ENCODE measurements around the gene TSPAN14.

TSPAN14 gene

DNA sequence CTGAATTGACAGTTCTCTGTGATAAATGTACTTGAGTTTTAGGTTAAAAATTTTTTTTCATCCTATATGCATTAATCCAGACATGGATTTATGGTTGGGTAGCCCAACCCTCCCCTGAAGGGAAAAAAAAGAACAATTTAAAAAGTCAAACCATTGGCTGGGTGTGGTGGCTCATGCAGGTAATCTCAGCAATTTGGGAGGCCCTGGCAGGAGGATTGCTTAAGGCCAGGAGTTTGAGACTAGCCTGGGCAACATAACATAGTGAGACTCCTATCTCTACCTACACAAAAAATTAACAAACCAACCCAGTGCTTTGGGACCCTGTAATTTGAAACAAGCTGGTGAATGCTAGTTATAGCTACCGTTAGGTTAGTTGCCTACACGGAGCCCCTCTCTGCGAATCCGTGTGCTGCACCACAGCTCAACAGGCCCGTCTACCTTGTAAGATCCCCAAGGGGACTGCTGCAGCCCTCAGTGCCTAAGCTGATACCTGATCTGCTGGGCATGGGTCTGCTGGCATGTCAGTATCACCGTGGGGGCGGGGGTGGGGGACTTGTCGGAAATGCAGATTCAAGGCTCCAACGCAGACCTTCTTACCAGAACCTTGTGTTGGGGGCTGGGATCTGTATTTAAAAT is 32.8 kb downstream of the TSPAN14 start:
- no peak for DNase-seq (ENCODE audit: low read depth, low spot score)

DNA sequence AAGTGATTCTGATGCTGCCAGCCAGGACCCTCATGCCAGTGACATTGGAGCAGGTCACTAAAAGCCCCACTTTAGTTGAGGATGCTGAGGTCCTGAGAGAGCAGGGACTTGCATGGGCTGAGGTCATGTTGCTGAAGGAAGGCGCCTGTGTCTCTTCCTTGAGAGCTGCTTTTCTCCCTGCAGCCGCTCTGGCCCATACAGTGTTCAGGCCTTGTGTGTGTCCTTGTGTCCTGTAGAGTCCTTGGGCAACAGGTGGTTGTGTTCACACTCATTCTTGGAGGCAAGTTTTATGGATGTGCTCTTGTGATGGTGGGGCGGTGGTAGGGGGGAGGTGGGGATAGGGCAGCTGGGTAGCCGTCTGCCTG is 33.3 kb downstream of the TSPAN14 start:
- no peak for DNase-seq (ENCODE audit: low read depth, low spot score)

DNA sequence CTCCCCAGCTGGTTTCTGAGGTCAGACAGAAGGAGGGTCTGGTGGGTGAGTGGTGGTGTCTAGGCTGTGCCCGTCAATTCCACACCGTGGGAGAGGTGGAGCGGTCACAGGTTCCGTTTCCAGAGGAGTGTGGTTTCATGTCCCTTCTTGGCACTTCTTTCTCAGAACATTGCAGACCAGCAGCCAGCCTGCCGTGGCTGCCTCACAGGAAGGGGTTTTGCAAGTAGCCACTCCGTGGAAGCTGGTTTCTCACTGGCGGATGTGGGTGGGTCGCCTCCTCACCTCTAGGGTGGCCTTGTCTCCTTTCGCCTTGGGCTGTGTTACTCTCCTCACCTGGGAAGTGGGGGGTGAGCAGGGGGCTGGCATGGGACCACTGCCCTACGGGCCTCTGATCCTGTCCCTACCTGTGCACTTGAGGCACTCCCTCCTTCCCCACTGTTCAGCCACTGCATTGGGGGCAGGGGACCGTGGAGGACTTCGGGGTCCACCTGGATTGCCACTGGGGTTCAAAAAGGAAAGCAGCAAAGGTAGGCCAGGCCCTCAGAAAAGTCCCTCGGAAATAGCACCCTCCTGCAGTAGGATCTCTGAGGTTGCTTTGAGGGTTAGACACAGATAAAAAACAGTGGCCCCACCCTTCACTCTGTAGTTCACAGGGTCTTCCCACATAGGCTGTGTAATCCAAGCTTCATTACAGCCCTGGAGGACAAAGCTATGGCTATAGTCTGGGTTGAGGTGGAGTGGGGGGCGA is 33.9 kb downstream of the TSPAN14 start:
- DNase-seq (ENCODE audit: low read depth, low spot score), result no peak

DNA sequence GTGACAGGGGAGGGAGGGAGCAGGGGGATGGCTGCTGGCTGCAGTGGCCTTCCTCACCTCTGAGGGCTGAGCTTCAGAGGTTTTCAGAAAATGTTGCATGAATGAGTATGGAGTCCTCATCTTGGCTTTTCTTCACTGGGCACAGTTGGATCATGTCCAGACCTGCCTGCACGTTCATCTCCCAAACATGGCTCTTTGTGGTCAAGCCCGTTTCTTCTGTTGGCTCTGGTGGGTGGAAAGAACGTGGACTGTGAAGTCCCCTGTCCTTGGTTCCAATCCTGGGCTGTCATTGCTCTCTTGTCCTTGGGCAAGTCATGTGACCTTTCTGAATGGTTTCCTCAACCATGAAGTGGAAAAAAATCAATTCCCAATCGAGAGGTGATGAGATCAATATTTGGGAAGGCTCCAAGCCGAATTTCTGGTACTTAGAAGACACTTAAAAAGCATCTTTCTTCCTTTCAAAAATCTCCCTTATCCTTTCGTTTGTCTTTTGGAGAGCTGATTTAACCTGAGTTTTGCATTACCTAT is 34.5 kb downstream of the TSPAN14 start:
- DNase-seq (ENCODE audit: low read depth, low spot score), result no peak

DNA sequence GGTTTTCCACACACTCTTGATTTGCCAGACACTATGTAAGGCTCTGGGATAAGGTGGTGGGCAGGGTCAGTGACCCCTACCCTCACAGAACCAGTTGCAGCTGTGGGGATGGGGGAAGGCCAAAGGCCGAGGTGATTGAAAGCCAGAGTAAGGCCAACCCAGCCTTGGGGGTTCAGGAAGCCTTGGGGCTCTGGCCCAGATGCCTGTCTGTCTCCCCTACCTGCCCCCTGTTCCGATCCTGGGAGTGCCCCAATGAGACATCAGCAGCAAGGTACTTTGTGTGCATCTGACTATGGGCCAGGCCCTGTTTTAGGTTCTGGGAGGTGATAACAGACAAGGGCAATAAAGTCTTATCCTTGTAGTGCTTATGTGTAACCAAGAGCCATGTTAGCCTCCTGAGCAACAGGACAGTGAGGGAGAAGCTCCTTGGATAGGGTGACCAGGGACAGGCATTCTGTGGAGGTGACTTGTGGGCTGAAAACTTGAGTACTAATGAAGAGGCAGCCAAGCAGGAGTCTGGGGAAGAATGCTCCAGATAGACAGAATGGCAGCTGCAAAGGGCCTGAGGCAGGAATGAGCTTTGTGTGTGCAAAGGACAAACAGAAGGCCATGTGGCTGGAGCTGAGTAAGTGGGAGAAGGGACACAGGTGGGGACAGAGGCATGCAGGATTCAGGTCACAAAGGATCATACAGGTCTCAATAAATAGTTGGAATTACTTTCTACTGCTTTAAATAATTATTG is 35.4 kb downstream of the TSPAN14 start:
- no peak for DNase-seq (ENCODE audit: low read depth, low spot score)

DNA sequence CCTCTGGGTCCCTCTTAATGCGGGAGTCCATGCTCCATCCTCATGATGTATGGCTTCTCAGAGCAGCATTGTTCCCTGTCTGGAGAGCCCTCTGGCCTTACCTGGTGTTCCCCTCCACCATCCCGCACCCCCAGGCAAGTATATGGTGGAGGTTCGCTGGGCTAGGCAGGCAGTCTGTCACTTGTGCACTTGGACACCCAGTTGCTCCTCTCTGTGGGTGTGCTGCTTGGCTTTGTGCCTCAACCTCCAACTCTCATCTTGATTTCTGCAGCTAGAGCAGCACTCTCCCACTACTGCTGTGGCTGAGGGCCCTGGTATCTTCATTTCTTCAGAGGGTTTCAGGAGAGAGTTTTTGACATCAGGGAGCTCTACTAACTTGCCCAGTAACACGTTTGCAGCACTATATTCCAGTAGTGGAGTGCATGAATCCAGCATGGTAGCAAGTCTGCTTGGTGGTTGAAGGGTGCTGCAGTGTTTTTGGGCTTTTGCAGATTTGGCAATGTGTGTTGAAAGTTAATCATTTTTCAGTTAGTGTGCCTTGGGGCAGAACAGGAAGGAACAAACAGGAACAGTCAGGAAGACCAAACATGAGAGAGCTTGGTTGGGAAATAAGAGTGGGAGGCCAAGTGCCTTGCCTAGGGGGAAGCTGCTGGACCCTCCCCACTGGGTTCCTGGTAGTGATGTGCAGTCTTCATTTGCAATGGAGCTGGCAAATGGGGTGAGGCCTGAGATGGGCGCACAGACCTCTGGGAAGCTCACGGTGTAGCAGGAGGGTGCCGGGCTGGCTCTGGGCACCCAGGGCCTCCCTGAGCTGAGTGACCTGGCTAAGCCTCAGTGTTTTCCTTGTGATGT is 37.4 kb downstream of the TSPAN14 start:
- DNase-seq (ENCODE audit: low read depth, low spot score), result no peak

DNA sequence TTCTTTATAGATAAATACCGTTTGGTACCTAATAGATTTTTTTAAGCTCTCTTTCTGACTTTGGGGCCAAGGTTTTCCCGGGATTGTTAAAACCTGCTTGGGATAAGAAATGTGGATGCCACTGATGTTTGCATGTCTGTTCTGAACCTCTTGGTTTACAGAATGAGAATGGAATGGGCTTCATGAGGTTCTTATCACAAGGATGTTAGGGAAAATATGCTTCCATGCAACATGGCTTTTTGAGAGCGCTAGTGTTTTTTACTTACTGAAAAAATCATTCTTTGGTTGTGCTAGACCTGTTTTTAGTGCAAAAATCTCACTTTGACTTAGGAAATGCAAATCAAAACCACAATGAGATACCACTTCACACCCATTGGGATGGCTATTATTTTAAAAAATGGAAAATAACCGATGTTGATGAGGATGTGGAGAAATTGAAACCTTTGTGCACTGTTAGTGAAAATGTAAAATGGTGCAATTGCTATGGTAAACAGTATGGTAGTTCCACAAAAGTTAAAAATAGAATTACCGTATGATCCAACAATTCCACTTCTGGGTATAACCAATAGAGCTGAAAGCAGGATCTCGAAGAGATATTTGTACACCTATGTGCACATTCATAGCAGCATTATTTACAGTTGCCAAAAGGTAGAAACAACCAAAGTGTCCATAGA is 38.9 kb downstream of the TSPAN14 start:
- no peak for DNase-seq (ENCODE audit: low read depth, low spot score)

DNA sequence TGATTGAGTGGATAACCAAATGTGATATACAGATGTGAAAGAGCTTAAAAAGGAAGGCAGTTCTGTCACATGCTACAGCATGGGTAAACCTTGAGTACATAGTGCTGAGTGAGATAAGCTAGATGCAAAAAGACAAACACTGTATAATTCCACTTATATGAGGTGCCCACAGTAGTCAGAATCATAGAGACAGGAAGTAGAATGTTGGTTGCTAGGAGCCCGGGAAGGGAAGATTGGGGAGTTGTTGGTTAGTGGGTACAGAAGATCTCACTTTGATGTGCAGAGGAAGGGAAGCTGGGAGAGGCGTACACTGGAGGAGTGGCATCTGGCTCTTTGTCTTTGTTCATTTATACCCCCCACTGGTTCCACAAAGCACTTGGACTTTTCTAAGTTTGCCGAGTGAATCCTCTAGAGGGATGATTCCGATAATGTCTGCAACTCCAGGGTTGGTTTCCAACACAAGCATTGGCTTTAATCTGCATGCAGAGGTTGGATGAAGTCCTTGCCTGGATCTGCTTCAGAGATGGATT is 39.5 kb downstream of the TSPAN14 start:
- peak; percentile 90 for DNase-seq (ENCODE audit: low read depth, low spot score)

DNA sequence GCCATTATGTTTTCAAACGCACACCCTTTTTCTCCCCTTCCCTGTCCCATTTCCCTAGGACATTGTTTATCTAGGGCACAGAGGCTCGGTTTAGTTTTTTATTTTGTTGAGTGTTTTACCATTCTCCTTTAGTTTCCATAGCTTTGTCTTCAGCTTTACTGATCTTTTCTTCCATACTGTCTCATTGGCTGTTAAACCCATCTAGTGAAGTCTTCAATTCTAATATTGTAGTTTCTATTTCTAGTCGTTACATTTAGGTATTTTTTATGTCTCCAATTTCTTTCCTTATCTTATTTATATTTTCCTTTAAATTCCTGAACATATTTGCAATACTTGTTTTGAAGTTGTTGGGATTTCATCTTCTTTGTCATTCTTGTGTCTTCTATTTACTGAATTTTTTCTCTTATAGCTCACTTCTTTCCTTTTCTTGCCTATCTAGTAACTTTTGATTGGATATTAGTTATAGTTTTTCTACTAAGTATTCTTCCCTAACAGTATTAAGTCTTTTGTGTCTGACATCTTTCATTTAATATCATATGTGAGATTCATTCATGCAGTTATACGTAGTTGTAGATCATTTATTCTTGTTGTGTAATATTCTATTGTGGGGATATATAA is 42.6 kb downstream of the TSPAN14 start:
- DNase-seq (ENCODE audit: low read depth, low spot score), result no peak

DNA sequence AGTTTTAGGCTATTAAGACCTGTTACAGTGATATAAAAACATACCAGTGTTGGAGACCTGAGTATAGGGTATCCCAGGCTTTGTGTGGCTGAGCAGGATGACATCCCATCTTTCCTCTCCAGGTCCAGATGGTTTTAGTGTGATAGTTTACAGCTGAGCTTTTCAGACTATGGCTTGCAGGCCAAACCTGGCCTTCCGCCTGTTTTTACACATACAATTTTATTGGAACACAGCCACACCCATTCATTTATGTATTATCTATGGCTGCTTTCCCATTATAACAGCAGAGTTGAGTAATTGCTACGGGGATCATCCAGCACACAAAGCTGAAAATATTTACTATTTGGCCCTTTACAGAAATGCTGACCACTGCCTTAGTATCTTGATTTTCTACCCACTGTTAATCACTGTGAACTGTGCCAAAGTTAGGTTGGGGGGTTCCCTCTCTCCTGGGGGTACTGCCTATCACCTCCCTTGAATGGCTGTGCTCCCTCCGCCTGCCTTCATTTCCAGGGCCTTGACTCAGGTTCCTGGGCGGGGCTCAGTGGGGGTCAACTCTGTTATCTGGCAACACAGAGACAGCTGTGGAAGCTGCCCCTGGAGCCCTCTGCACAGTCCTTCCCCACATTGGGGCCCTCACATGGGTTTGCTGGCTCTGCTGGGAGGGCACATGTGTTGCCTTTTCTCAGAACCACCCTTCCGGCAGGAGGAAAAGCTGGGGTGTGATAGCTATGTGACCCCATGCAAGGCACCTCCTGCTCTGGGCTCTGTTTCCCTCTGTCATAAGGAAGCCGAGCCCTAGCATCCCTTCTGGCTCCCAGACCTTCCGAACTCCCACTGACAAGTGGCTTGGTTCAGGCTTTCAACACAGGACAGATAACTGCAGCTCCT is 43.3 kb downstream of the TSPAN14 start:
- no peak for DNase-seq (ENCODE audit: low read depth, low spot score)

DNA sequence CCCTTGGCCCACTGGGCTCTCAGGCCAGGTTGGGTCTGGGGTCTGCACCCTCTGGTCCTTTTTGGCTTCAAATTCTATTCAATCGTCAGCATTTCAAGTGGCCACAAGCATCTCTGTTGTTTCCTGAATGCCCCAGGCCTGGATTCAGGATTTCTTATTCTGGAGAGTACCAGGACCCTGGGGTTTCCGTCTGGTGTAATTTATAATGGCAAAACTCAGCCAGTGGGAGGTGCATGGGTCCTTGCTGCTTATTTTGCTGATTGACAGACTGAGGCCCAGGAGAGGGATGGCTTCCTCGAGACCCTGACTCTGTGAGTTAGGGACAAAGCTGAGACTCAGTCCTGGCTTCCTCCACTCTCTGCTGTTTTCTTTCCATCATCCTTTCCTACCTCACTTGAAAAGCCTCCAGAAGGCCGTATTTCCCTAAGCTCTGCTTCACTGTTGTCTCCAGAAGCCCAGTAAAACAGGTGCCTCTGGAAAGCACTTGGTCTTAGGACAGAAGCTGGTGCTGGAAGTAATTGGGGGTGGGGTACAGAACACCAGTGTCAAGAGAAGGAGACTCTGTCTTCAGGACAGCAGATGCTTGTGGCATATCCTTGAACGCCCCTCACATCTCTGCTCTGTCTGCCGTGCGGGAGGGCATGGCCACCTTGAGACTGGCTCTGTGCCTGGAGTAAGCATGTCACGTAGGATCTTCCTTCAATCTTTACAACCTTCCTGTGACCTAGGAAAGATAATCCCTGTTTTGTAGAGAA is 44.1 kb downstream of the TSPAN14 start:
- no peak for DNase-seq (ENCODE audit: low read depth, low spot score)

DNA sequence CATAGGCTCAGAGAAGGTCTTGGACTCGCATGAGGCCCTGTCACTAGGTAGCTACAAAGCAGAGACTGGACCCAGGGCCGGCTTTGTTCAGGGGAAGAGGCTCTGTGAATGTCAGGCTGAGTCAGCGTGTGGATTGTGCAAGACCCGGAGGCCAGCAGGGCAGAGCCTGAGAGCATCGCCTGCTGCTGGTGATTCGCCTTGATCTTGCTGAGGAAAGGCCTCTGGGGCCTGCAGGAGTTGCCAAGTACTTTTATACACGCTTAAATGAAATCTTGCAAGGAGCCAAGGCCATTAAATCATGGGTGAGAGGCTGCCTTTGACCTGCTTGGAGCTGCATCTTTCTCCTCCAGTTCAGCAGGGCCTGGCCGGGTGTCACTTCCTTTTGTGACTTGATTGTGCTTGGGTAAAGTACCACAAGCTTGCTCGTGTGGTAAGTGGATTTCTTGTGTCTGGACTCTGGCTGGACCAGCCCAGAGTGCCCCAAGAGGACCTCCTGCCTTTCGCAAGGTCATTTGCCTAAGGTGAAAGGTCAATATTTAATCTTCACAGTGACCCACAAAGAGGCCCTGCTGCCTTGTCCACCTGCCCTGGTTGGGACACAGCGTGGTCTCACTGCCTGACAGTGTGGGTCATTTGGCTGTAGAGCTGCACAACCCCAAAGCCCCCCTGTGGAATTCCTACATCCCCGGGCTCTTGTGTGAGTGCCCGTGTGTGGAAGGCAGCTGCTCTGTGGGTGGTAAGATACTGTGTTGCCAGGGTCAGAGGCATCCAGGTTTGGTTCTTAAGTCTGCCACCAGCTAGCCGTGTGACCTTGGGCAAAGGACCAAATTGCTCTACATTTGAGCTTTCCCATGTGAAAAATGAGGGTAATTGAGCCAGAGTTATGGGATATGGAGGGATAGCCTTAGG is 45.0 kb downstream of the TSPAN14 start:
- peak; percentile 80 for DNase-seq (ENCODE audit: low read depth, low spot score)

DNA sequence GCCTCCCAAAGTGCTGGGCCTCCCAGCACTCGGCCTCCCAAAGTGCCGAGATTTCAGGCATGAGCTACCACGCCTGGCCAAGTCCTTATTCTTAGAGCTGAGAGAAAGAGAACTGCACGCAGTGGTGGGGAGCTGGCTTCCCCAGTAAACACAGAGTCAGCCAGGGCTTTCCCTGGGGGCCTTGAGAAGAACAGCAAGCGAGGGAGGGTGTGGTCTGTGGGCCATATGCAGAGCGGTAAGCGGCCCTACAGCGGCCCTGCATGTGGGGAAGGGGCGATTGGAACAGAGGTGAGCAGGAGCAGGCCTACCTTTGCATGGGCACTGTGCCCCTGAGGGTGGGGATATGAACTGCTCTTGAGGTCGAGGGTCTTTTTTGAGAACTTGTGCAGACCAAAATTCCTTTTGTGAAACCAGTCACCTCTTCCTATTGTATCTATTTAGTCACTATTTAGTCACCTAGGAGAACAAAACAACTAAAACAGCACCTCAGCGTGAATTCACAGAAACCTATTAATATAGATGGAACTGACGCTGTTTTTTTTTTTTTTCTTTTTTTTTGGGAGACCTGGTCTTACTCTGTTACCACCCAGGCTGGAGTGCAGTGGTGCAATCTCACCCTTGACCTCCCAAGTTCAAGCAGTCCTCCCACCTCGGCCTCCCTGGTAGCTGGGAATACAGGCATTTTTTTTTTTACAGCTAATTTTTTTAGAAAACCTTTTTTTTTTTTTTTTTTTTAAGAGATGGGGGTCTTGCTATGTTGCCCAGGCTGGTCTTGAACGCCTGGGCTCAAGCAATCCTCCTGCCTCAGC is 46.7 kb downstream of the TSPAN14 start:
- no peak for DNase-seq (ENCODE audit: low read depth, low spot score)

DNA sequence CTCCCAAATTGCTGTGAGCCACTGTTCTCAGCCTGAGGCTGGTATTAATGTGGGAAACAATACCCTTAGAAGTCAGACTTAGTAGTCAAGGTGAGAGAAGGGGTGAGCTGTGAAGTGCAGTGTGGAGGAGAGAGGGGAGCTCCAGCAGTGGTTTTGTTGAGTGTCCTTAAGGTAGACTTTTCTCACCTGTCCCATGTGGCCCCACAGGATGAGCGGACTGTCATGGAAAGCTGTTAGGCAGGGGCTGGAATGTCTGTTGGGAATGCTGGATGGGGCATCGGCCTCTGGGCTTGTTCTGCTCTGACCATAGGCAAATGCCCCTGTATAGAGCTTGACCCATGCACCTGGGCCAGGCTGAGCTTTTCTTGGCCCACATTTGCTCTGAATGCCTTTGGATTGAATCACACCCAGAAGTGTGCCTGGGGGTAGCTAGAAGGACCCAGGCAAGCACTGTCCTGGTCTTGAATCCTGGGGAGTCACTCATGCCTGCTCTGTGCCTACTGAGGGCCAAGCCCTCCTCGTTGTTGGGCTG is 47.3 kb downstream of the TSPAN14 start:
- no peak for DNase-seq (ENCODE audit: low read depth, low spot score)

DNA sequence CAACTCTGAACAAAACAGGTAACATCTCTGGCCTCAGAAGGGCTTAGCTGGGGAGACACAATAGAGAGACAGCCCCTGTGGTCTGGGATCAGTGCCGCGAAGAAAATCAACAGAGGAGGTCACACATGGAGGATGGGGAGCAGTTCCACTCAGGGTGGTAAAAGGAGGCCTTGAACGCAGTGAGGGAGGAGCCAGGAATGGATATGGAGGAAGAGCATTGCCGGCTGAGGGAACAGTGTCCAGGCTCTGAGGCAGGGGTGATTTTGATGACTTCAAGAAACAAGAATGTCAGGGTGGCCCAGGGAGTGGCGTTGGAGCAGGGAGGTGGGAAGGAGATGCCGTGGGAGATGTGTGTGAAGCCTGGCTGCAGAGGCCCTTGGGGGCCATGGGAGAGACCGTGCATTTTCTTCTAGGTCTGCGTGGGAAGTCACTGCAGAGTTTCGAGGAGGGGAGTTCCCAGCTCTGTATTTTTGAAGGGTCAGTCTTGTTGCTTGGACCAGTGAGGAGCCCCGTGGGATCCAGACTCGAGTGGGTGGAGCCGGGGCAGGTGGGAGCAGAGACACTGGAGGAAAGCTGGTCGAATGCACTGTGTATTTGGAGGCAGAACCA is 47.9 kb downstream of the TSPAN14 start:
- no peak for DNase-seq (ENCODE audit: low read depth, low spot score)

Measured in smooth muscle cell of the brain vasculature (primary cell).